ENCODE data around the gene RPL34.

DNA sequence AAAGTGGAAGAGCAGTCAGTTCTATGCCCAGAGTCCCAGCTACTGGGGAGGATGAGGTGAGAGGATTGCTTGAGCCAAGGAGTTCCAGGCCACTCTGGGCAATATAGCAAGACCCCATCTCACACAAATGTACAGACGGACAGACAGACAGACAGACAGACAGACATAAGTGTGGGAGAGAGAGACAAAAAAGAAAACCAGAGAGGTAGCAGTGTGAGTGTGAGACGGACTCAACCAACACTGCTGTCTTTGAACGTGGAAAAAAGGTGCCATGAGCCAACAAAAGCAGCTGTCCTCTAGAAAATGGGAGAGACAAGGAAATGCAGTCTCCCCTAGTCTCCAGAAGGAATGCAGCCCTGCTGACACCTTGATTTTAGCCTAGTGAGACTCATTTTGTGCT, 18.2 kb upstream of the RPL34 start:
- TF ChIP-seq MXI1 (IDR thresholded peaks at IDR 0.05; ENCODE audit: borderline replicate concordance, low read depth, low read length) (no peak), CEBPB (IDR thresholded peaks at IDR 0.05; ENCODE audit: low read depth, low read length) (no peak), RCOR1 (IDR thresholded peaks at IDR 0.05; ENCODE audit: insufficient replicate concordance, low read length) (no peak), SMC3 (IDR thresholded peaks at IDR 0.05; ENCODE audit: low read depth, low read length) (no peak), POLR2A (IDR thresholded peaks at IDR 0.05; ENCODE audit: low read depth, low read length) (no peak), RAD21 (IDR thresholded peaks at IDR 0.05; ENCODE audit: low read length) (no peak), MAZ (IDR thresholded peaks at IDR 0.05; ENCODE audit: borderline replicate concordance, low read depth, low read length) (no peak)
- TF ChIP-seq, protein P1, sequence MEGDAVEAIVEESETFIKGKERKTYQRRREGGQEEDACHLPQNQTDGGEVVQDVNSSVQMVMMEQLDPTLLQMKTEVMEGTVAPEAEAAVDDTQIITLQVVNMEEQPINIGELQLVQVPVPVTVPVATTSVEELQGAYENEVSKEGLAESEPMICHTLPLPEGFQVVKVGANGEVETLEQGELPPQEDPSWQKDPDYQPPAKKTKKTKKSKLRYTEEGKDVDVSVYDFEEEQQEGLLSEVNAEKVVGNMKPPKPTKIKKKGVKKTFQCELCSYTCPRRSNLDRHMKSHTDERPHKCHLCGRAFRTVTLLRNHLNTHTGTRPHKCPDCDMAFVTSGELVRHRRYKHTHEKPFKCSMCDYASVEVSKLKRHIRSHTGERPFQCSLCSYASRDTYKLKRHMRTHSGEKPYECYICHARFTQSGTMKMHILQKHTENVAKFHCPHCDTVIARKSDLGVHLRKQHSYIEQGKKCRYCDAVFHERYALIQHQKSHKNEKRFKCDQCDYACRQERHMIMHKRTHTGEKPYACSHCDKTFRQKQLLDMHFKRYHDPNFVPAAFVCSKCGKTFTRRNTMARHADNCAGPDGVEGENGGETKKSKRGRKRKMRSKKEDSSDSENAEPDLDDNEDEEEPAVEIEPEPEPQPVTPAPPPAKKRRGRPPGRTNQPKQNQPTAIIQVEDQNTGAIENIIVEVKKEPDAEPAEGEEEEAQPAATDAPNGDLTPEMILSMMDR (conservative IDR thresholded peaks at IDR 0.05; ENCODE audit: low read depth, low read length): no peak
- TF ChIP-seq, protein P2, sequence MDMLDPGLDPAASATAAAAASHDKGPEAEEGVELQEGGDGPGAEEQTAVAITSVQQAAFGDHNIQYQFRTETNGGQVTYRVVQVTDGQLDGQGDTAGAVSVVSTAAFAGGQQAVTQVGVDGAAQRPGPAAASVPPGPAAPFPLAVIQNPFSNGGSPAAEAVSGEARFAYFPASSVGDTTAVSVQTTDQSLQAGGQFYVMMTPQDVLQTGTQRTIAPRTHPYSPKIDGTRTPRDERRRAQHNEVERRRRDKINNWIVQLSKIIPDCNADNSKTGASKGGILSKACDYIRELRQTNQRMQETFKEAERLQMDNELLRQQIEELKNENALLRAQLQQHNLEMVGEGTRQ (IDR thresholded peaks at IDR 0.05; ENCODE audit: low read depth, low read length): no peak

Data from IMR-90 (cell line).